Mucosa of stomach (tissue), 1 donor: Measurements from ENCODE around the gene TSC2.

ENCODE experiments used
- H3K27me3 ChIP-seq: one replicate; pipeline ENCODE4 v1.7.0; 2013; ENCODE audit warnings: mild to moderate bottlenecking, low read length; ENCODE audit not compliant: control insufficient read depth, insufficient read depth
- H3K36me3 ChIP-seq: one replicate; pipeline ENCODE4 v1.7.0; 2013; ENCODE audit warnings: low read length; ENCODE audit not compliant: control insufficient read depth, insufficient read depth
- H3K4me1 ChIP-seq: one replicate; pipeline ENCODE4 v1.7.0; 2013; ENCODE audit warnings: mild to moderate bottlenecking, low read length; ENCODE audit not compliant: control insufficient read depth, insufficient read depth
- H3K4me3 ChIP-seq: one replicate; pipeline ENCODE4 v1.7.0; 2013; ENCODE audit warnings: low read length
- H3K9ac ChIP-seq: one replicate; pipeline ENCODE4 v1.7.0; 2013; ENCODE audit warnings: mild to moderate bottlenecking, low read length, moderate library complexity
- H3K9me3 ChIP-seq: one replicate; pipeline ENCODE4 v1.7.0; 2013; ENCODE audit warnings: mild to moderate bottlenecking, low read length, moderate library complexity; ENCODE audit not compliant: control insufficient read depth
- donor health status: Pancreatic carcinoma.

The TSC2 gene

DNA sequence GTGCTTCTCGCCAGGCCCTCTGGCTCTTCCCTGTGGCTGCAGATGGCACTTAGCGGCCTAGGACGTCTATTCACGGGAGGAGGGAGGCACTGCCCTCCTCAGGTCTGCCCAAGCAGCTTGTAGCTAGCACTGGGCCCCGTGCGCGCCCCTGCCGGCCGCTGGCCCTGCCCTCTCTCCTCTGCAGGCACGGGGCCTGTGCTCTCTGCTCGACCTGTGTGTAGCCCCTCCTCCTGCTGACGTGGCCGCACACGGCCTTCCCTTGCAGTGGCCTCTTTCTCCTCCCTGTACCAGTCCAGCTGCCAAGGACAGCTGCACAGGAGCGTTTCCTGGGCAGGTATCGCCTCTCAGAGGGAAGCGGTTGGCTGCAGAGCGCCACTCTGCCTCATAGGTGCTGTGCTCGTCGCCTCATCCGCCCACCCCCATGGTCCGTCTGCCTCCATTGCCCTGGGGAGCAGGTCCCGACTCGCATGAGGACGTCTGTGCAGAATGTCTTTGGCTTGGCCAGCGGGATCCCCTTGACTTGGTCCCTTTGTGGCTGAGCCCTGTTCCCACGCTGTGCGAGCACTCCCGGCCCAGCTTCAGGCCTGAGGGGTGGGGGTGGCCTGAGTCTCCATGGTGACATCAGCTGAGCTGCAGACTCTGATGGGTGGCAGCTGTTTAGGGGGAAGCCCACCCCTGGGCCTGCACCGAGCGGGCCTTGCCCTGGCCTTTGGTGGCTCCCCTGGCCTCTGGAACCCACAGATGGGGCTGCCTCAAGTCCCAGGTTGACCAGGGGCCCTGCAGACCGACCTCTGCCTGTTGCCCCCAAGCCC lies 34.6 kb downstream of the TSC2 start:
- H3K9ac ChIP-seq, result no peak overlapping the region
- H3K4me1 ChIP-seq, result peaks cover 15% of the 10 kb centered on the region
- H3K27me3 ChIP-seq, result no peaks in the 10 kb centered on the region
- H3K36me3 ChIP-seq, result peaks cover 17% of the 10 kb centered on the region
- H3K9me3 ChIP-seq, result no peaks in the 10 kb centered on the region
- H3K4me3 ChIP-seq, result no peak overlapping the region

DNA sequence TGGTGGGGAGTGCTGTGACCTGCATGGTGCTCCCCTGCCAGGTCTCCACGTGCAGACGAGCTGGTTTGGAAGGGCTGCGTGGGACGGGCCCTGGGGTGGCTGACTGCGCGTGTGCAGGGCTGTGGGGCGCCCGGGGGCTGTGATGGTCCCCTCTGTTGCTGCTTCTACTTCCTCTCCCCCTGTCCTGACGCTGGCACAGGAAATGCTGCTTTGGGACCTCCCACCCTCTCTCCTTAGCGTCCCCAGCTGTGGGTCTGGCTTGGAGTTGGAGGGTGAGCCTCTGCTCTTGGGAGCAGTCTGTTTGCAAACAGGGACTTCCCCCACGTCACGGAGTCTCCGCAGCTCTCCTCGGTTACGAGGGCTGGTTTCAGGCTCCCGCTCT lies 35.2 kb downstream of the TSC2 start:
- H3K9ac ChIP-seq, result no peak overlapping the region
- H3K9me3 ChIP-seq, result no peaks in the 10 kb centered on the region
- H3K4me1 ChIP-seq, result peaks cover 18% of the 10 kb centered on the region
- no peaks in the 10 kb centered on the region for H3K27me3 ChIP-seq
- peaks cover 17% of the 10 kb centered on the region for H3K36me3 ChIP-seq
- no peak overlapping the region for H3K4me3 ChIP-seq

DNA sequence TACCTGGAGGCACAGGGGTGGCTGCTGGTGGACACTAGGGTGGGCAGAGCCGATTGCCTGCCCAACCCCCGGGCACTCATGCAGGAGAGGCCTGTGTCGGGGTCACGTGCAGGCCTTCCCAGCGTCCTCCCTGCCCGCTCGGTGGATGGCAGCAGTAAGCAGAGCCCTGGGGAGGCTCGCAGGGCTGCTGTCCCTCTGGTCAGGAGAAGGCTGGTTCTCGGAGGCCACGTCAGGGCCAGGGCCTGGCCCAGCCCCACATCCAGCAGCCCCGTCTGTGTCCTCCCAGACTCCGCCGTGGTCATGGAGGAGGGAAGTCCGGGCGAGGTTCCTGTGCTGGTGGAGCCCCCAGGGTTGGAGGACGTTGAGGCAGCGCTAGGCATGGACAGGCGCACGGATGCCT lies 35.6 kb downstream of the TSC2 start:
- Histone ChIP-seq H3K4me3 (no peak overlapping the region), H3K4me1 (peaks cover 18% of the 10 kb centered on the region), H3K9ac (no peak overlapping the region), H3K9me3 (no peaks in the 10 kb centered on the region), H3K36me3 (peaks cover 19% of the 10 kb centered on the region), H3K27me3 (no peaks in the 10 kb centered on the region)

DNA sequence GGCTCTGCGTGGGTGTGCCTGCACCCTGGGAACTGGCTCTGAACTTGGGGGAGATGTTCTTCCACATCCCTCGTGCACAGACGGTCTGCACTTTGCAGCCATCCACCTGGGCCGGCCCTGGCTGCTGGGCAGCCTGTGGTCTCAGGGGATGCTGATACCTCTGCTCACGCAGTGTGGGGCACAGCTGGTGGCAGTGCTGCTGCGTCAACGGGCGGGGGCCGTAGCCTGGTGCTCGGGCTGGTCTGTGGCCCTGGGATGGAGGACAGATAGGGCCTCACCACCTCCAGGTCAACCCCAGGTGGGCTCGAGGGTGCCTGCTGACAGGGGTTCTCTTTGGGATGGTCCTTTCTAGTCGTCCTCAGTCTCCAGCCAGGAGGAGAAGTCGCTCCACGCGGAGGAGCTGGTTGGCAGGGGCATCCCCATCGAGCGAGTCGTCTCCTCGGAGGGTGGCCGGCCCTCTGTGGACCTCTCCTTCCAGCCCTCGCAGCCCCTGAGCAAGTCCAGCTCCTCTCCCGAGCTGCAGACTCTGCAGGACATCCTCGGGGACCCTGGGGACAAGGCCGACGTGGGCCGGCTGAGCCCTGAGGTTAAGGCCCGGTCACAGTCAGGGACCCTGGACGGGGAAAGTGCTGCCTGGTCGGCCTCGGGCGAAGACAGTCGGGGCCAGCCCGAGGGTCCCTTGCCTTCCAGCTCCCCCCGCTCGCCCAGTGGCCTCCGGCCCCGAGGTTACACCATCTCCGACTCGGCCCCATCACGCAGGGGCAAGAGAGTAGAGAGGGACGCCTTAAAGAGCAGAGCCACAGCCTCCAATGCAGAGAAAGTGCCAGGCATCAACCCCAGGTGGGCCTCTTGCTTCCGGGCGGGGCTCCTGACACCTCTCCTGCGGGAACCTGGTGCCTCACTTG lies 36.3 kb downstream of the TSC2 start:
- Histone ChIP-seq H3K9me3 (no peaks in the 10 kb centered on the region), H3K36me3 (peaks cover 26% of the 10 kb centered on the region), H3K4me1 (peaks cover 18% of the 10 kb centered on the region), H3K4me3 (no peak overlapping the region), H3K9ac (no peak overlapping the region), H3K27me3 (no peaks in the 10 kb centered on the region)

DNA sequence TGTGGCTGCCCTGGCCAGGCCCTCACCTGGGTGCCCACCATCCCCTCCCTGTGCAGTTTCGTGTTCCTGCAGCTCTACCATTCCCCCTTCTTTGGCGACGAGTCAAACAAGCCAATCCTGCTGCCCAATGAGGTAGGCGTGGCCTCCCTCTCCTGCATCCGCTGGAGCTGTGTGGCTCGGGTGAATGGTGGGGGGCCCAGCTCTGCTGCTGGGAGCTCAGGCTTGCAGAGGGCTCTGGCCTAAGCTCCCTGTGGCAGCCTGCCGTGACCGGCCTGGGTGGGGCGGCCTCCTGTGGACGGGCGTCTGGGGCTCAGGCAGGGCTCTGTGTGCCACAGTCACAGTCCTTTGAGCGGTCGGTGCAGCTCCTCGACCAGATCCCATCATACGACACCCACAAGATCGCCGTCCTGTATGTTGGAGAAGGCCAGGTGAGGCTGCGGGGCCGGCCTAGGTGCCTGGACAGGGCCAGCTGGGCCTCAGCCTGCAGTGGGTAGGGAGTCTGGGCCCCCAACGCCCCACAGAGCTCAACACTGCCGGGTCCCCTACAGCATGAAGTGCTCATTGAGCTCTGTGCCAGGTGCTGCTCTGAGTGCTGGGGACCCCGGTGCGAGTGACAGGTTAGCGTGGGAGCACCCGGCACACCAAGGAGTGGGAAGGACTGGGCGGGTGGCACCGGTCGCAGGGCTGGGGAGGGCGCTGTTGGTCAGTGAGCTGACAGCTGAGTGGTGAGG lies 37.3 kb downstream of the TSC2 start:
- Histone ChIP-seq H3K4me3 (no peak overlapping the region), H3K4me1 (peaks cover 25% of the 10 kb centered on the region), H3K27me3 (no peaks in the 10 kb centered on the region), H3K9me3 (no peaks in the 10 kb centered on the region), H3K9ac (no peak overlapping the region), H3K36me3 (peaks cover 26% of the 10 kb centered on the region)

DNA sequence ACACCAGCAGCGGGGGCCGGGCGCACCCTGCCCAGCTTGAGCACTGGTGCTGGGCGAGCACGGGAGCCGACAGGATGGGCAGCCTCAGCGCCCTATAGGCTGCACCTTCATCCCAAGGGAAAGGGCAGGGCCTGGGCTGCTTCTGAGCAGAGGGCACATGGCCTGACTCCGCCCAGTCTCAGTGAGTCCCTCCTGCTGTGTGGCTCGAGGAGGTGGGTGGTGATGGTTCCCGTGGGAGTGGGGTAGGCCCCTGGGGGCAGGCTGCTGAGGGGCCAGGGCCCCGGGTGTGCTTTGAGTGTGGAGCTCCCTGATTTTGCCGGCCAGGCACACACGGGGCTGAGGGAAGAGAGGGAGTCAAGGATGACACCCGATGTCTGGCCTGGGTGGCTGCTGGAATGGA lies 37.9 kb downstream of the TSC2 start:
- H3K4me1 ChIP-seq, result peaks cover 32% of the 10 kb centered on the region

DNA sequence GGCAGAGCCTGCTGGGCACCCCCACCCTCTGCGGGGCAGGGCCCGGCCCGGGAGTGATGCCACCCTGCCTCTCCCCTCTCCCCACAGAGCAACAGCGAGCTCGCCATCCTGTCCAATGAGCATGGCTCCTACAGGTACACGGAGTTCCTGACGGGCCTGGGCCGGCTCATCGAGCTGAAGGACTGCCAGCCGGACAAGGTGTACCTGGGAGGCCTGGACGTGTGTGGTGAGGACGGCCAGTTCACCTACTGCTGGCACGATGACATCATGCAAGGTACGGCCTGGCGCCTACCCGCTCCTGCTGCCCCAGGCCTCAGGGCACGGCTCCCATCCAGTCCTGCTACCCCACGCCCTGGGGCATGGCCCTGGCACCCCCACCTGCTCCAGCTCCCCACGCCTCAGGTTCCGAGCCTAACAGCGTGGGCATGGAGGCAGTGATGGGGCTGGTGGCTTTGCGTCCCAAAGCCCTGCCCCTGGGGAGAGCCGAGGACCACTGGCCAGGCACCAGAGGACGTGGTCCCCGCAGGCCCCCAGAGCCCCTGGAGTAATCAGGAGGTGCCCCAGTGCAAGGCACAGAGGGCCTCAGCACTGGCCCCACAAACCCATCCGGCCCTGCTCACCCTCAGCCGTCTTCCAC lies 38.4 kb downstream of the TSC2 start:
- Histone ChIP-seq H3K27me3 (no peaks in the 10 kb centered on the region), H3K9ac (no peak overlapping the region), H3K36me3 (peaks cover 26% of the 10 kb centered on the region), H3K4me3 (no peak overlapping the region), H3K9me3 (no peaks in the 10 kb centered on the region), H3K4me1 (peaks cover 33% of the 10 kb centered on the region)

More for the DNA sequence above, 37.9 kb downstream of the TSC2 start:
- H3K9ac ChIP-seq, result no peak overlapping the region
- H3K9me3 ChIP-seq, result no peaks in the 10 kb centered on the region
- H3K27me3 ChIP-seq, result no peaks in the 10 kb centered on the region
- peaks cover 26% of the 10 kb centered on the region for H3K36me3 ChIP-seq
- H3K4me3 ChIP-seq, result no peak overlapping the region

DNA sequence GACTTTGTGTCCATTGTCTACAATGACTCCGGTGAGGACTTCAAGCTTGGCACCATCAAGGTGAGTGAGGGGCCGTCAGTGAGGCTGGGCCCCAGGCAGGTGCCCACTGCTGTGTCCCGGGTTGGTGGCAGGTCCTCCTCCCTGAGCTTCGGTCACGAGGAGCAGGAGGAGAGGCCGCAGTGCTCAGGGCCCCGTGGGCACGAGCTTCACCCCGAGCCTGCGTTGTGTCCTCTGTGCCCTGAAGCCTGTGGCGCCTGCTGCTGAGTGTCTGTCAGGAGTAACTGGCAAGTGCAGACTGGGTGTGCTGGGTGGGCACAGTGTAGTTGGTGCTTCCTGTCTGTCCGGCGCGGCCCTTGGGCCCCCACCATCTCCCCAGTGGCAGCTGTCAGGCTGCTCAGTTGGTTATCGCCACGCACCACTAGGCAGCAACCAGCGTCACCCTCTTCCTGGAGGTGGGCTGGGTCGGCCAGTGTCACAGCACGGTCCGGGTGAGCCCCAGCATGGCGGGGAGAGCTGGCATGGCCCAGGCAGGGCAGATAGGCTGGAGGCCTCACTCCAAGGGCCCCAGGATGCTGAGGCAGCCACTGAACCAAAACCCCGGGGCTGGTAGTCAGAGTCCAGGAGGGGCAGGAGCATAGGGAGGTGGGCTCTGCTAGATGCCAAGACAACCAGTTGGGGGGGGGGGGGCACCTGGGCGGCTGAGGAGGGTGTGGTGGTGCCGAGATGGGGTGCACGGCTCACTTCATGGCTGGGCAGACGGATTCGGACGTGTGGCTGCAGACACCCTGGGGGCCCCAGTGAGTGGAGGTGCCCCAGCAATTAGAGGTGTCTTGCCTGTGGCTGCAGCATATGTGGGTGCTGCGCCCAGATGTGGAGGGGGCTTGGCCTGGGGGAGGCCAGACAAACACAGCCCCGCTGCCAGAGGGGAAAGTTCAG lies 39.3 kb downstream of the TSC2 start:
- H3K9me3 ChIP-seq, result no peaks in the 10 kb centered on the region
- H3K4me3 ChIP-seq, result no peak overlapping the region
- peaks cover 26% of the 10 kb centered on the region for H3K36me3 ChIP-seq
- H3K9ac ChIP-seq, result no peak overlapping the region
- no peaks in the 10 kb centered on the region for H3K27me3 ChIP-seq
- H3K4me1 ChIP-seq, result peaks cover 33% of the 10 kb centered on the region

DNA sequence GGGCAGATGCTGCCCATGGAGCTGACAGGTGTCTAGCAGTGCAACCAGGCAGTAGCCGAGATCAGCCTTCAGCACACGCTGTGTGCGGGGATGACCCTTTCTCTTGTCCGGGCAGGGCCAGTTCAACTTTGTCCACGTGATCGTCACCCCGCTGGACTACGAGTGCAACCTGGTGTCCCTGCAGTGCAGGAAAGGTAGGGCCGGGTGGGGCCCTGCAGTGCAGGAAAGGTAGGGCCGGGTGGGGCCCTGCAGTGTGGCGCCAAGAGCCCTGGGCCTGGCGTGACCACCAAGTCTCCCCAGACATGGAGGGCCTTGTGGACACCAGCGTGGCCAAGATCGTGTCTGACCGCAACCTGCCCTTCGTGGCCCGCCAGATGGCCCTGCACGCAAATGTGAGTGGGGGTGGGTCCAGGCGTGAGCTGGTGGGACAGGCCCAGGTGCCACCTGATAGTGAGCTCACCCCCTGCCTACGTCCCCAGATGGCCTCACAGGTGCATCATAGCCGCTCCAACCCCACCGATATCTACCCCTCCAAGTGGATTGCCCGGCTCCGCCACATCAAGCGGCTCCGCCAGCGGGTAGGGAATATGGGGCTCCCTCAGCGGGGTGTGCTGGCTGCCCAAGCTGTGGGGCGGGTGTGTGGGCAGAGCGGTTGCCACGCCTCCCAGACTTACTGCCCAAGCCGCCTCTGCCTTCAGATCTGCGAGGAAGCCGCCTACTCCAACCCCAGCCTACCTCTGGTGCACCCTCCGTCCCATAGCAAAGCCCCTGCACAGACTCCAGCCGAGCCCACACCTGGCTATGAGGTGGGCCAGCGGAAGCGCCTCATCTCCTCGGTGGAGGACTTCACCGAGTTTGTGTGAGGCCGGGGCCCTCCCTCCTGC lies 40.2 kb downstream of the TSC2 start:
- peaks cover 26% of the 10 kb centered on the region for H3K36me3 ChIP-seq

DNA sequence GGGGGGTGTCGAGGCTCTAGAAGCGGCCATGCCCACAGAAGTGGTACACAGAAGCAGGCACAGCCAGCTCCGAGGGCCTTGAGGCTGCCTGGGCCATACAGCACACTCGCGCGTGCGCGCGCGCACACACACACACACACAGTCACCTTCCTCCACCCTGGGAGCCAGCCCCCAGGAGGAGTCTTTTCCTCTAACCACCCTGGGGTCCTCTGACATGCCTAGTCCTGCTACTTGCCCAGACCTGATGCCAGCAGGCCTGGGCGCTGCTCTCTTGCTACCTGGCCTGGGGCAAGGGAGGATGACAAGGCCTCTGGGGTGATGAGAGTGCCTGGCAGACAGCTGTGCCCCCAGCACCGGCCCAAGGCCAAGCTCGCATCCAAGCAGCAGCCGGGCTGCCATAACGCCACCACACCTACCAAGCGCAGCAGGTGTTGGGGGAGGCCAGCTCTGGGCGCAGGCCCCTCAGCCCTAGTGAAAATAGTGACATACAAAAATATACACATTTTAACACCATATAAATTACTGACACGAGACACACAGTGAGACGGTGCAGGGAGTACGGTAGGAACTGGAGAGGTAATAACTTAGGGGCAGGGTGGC lies 41.1 kb downstream of the TSC2 start:
- Histone ChIP-seq H3K4me1 (peaks cover 39% of the 10 kb centered on the region), H3K27me3 (no peaks in the 10 kb centered on the region), H3K9me3 (no peaks in the 10 kb centered on the region), H3K36me3 (peaks cover 22% of the 10 kb centered on the region), H3K9ac (no peak overlapping the region), H3K4me3 (no peak overlapping the region)

More for the DNA sequence above, 40.2 kb downstream of the TSC2 start:
- H3K9me3 ChIP-seq, result no peaks in the 10 kb centered on the region
- H3K9ac ChIP-seq, result no peak overlapping the region
- no peaks in the 10 kb centered on the region for H3K27me3 ChIP-seq
- peaks cover 34% of the 10 kb centered on the region for H3K4me1 ChIP-seq
- no peak overlapping the region for H3K4me3 ChIP-seq
